Bronchial epithelial cell (primary cell): ENCODE measurements around the gene BOLA3. TPM values are rescaled to one million over a fixed set of nuclear protein-coding genes. Genes with fewer than 3 reads are reported as not detected.

ENCODE experiments used
- DNase-seq: peaks from one replicate; pipeline ENCODE4 v3.0.0-alpha.2; 2010; ENCODE audit warnings: low read depth
- FAIRE-seq: peaks from 2 replicates; lab custom pipeline; 2011; peaks lifted over from hg19 to GRCh38; lab: Jason Lieb, UNC
- H3K27me3 ChIP-seq: 2 replicates; pipeline ENCODE4 v1.5.1; 2011; ENCODE audit warnings: low read length; ENCODE audit not compliant: control insufficient read depth, insufficient read depth
- H3K36me3 ChIP-seq: 2 replicates; pipeline ENCODE4 v1.5.1; 2011; ENCODE audit warnings: low read length; ENCODE audit not compliant: control insufficient read depth, insufficient read depth
- H3K4me3 ChIP-seq: 2 replicates; pipeline ENCODE4 v1.5.1; 2011; ENCODE audit warnings: mild to moderate bottlenecking, low read depth, low read length, control low read depth
- total RNA-seq: library from RNA; depleted of rRNA; stranded (reverse); fragments of >200 nt; gene quantifications from 2 replicates; pipeline ENCODE4 v1.2.1, GENCODE V29; 2014
- TF ChIP-seq, protein P1 (sequence below): IDR thresholded peaks from 2 replicates; pipeline ENCODE4 v1.5.1; 2011; ENCODE audit warnings: mild to moderate bottlenecking, moderate library complexity, low read length, control low read depth, inconsistent platforms; ENCODE audit not compliant: insufficient read depth, severe bottlenecking

The BOLA3 gene
- total RNA-seq, 1 donor from 2014 or later, result 31.1 TPM

DNA sequence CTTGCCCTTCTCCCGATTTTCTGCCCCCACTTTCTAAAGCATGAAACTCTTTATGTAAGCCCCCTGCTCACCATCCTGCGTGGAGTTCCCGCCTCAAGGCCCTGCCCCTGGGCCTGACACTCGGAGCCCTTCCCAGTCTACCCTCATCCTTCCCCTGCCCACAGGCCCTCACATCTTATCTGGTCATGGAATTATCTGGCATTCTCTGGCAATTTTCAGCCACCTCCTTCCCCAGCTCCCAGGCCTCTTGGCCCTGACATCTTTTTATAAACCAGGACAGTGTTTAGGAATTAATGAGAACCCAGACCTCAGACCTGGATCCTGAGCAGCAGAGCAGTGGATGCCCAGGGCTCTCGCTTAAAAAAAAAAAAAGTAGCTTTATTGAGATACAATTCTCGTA is 61.7 kb downstream of the BOLA3 start:
- Histone ChIP-seq H3K27me3 (no peaks in the 10 kb centered on the region), H3K36me3 (peaks cover 33% of the 10 kb centered on the region), H3K4me3 (no peak overlapping the region)
- DNase-seq, result no peak
- TF ChIP-seq, protein P1, sequence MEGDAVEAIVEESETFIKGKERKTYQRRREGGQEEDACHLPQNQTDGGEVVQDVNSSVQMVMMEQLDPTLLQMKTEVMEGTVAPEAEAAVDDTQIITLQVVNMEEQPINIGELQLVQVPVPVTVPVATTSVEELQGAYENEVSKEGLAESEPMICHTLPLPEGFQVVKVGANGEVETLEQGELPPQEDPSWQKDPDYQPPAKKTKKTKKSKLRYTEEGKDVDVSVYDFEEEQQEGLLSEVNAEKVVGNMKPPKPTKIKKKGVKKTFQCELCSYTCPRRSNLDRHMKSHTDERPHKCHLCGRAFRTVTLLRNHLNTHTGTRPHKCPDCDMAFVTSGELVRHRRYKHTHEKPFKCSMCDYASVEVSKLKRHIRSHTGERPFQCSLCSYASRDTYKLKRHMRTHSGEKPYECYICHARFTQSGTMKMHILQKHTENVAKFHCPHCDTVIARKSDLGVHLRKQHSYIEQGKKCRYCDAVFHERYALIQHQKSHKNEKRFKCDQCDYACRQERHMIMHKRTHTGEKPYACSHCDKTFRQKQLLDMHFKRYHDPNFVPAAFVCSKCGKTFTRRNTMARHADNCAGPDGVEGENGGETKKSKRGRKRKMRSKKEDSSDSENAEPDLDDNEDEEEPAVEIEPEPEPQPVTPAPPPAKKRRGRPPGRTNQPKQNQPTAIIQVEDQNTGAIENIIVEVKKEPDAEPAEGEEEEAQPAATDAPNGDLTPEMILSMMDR, result no peak
- no peak for FAIRE-seq

Other genes starting within 250 kb of the BOLA3 start
- 39.3 and 40.8 TPM in 2 replicates for gene DGUOK, start 221.0 kb downstream of the BOLA3 start, total RNA-seq
- 5.3 and 9.0 TPM in 2 replicates for gene TET3, start 163.0 kb downstream of the BOLA3 start, total RNA-seq
- 71.1 and 80.1 TPM in 2 replicates for gene MOB1A, start 31.0 kb upstream of the BOLA3 start, total RNA-seq
- 305 and 333 TPM in 2 replicates for gene MTHFD2, start 50.7 kb upstream of the BOLA3 start, total RNA-seq
- under 0.01 and 0.90 TPM in 2 replicates for gene SLC4A5, start 195.5 kb upstream of the BOLA3 start, total RNA-seq
- gene DCTN1, start 232.4 kb upstream of the BOLA3 start, total RNA-seq, result 65.8 and 79.8 TPM in 2 replicates